CD4-positive, alpha-beta T cell treated with Interleukin-15 for 4 hours (primary cell): ENCODE measurements around the gene VAV2.

Experiments
- DNase-seq: peaks from one replicate; pipeline ENCODE4 v3.0.0-alpha.2; 2020; ENCODE audit warnings: low spot score

Gene VAV2

GRCh38 chr9:133889584-133890301 is 102.4 kb downstream of the VAV2 start:
- DNase-seq = no peak

- DNase-seq = no peak
These were observed 103.2 kb downstream of the VAV2 start for GRCh38 chr9:133888809-133889491.

DNA sequence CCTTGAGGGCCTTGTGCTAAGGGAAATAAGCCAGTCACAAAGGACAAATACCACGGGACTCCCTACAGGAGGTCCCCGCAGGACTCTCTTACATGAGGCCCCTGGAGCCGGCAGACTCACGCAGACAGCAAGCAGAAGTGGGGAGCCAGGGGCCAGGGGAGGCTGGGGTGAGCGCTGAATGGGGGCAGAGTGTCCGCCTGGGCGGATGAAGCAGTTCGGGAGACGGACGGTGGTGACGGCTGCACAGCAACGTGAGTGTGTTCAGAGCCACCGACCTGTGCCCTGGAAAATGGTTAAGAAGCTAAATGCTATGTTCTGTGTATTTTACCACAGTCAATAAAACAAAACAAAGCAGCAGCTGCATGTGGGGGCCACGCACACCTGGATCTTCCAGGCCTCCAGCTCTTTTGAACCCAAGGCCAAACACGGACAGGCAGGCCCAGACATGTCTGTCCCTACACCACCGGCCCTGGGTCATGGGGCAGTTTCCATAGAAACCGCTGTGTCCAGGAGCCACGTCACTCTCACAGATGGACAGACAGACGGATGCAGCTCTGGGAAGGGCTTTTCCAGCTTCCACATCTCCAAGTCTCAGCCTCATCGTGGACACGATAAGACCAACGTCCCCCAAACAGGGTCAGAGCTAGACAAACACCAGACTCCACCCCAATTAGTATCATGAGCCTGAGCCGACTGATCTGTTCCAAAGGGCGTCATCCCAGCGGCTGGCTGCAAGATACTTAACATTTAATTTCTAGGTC is 103.9 kb downstream of the VAV2 start:
- DNase-seq = no peak

GRCh38 chr9:133887540-133888047 is 104.5 kb downstream of the VAV2 start:
- DNase-seq = no peak

DNA sequence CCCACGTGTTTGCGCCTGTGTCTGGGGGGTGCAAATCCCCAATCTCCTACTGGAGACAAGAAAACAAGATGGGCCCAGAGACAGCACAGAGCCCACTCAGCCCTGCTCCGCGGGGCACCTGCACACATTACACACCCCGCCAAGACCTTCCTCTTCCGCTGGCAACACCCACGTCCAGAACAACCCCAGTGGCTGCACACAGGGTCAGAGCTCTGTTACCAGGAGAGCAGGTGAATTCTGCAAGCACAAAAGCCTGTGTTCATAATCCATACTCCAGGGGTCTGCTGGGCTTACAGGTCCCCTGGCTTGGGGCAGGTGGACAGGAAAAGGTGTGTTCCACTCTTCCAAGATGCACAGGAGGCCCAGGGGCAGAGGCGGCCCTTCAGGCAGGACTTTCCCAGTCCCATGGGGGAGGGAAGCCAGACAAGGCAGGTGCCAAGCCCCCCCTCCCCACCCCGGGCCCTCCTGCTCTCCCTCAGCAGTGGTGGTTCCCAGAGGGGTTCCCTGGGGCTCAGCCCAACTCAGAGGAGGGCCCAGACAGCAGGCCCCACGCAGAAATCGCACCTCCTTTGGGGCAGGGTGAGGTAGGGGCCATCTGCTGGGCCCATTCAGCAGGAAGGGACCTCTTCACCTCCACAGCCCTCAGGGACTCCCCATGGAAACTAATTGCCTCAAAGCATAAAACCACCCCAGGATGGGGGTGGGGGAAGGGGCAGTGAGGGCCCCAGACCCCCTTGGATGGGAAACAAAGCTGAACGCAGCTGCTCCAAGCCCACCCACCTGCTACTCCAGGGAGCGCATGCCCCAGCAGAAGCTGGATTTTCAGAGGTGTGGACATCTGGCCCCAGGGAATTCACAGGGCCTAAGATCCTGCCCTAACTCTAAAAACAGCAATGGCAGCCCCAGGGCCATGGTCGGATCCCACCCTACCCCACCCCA is 105.3 kb downstream of the VAV2 start:
- no peak for DNase-seq

DNA sequence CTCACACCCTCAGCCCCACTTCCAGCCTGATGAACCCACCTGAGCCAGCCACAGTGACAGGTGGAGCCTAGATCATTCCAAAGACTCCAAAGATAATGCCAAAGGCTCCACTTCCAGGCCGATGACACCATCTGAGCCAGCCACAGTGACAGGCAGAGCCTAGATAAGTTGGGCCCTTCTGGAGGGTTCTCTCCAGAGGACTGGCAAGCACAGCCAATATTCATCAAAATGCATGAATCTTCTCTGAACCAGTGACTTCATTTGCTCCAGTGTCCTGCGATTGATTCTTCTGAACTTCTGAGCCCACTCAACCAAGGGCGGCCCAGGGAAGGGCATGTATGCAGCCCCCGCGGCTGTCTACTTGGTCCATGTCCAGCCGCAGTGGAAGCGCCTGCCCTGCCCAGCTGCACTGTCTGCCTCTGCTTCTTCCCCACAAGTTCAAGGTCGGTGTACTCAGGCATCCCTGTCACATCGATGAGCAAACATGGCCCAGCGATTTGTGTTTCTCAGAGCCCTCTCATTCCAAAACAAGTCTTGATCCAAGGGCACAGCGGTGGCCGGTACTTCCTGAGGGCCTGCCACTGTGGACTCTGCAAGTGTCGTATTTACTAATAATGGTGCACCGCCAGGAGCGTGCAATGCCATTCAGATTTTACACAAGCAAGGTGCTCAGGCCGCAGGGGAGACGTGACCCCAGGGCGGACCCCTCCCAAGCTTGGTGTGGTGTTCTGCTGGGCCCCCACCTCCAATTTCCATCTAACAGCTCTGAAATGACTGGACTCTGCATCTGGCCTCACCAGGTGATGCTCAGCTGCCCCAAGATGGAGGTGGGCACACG is 107.0 kb downstream of the VAV2 start:
- no peak for DNase-seq

GRCh38 chr9:133882849-133883755 is 109.0 kb downstream of the VAV2 start:
- DNase-seq = no peak

DNA sequence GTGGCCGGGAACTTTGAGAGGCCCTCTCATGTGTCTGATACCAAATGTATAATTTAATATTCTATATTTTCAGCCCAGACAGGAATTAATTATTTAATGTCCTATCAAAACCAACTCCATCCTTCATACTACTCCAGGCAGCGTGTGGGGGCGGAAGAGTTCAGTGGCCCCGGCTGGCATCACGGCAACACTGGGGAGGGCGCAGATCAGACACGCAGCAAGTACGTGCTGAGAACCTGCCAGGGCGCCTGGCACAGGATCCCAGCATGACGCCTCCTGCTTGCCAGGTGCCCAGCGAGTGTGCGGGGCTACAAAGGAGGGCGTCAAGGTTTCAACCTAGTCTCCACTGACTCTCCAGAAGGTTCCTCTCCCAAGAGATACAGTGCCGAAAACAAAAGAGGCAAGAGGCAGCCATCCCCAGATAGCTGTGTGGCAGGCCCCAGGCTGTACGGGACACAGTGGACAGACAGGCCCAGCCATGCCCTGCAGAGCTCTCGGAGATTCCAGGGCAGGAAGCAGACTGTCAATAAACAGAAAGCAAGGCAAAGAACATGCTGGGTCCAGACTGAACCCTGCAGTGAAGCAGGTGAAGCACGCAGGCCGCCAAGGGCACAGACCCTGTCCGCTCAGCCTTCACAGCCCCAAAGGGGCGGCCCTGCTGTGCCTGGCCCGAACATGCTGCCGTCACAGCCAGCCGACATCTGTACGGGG is 110.3 kb downstream of the VAV2 start:
- no peak for DNase-seq

DNA sequence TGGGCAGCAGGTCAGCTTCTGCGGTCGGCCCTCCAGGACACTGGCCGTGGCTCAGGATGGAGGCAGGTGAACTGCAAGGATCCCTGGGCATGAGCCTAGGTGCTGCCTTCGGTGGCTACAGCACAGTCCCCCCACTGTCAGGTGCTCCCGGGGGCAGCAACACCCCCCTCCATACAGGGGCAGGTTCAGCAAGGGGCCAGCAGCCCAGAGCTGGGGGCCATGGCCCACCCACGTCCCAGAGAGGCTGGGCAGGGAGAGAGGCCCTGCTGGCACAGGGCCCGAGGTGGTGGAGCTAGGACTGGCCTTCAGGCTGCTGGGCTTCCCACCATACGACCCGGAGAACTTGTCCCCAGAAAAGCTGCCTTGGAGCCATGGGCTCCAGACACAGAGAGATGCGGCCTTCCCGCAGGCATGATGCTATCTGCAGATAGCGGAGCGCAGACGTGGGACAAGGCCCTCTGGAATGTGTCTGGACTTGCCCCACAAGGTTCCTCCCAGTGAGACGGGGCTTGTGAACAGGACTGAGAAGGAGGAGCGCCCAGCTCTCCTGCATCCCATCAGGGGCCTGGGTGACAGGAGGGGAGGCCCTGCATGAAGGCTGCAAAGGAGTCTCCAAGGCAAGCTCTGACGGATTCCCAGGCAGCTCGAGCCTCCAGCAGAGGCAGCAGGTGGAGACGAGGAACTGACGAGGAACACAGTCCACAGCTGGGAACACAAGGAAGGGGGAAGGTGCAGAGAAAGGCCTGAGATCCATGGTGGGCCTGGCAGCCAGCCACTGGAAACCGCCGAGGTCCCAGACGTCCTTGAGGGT is 111.1 kb downstream of the VAV2 start:
- no peak for DNase-seq

GRCh38 chr9:133880136-133880535 is 112.0 kb downstream of the VAV2 start:
- no peak for DNase-seq

DNA sequence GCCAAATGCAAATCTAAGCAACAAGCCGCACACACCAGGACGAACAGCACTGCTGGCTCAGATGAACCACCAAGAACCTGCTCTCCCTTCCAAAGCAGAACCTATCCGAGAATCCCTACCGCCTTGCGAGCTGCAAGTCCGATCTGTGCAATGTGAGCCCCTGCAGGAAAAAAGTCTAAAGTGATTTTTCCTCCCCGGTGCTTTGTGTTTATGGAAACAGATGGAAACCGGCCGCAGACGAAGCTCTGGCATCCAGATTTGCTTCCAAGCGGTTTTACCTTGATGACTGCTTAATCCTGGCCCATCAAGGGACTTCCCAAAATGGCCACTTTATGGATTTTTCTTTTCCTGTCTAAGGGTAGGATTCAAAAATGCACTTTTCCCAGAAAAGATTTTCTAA is 112.5 kb downstream of the VAV2 start:
- DNase-seq = no peak

DNA sequence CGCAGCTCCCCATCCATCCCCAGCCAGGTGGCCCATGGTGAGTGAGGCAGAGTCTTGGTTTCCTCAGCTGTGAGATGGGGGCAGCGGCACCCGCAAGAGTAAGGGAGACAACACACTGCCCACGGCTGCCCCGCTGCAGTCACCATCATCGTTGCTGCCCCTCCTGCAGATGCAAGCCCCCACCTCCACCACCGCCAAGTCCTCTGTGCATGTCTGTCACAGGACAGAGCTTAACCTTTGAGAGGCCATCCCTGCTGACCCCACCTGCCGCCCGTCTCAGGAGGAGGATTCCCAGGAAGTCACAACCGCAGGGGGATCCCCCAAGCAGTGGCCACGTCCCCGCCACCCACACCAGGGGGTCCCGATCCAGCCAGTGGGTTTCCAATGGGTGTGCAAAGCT is 113.7 kb downstream of the VAV2 start:
- DNase-seq = no peak

DNA sequence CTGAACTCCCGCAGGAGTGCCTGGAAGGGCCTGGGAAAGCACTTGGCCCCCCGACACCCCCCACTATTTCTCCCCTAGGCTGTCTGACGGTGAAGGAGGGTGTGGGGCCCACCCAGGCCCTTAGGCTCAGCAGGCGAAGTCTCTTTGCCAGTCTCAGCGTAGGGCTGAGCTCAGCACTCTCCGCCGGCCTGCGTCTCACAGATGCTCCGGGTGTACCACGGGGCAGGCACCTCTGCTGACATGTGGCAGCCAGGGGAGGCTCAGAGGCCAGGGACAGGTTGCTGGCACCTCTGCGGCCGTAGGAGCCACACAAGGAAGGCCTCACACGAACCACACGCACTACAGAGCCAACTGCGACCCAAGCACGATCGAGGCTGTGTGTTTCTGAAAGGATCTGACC is 114.2 kb downstream of the VAV2 start:
- no peak for DNase-seq

GRCh38 chr9:133877327-133877726 is 114.8 kb downstream of the VAV2 start:
- DNase-seq = no peak

GRCh38 chr9:133876836-133877235 is 115.3 kb downstream of the VAV2 start:
- no peak for DNase-seq

GRCh38 chr9:133876144-133876543 is 116.0 kb downstream of the VAV2 start:
- no peak for DNase-seq

GRCh38 chr9:133875131-133875530 is 117.0 kb downstream of the VAV2 start:
- DNase-seq = no peak

GRCh38 chr9:133874659-133875058 is 117.5 kb downstream of the VAV2 start:
- no peak for DNase-seq
